ENCODE measurements around the gene PHLPP1. TPM values are rescaled to one million over a fixed set of nuclear protein-coding genes. Genes with fewer than 3 reads are reported as not detected.

Gene PHLPP1
- total RNA-seq, 1 donor from 2014 or later, result 18.0 TPM

- Mint-ChIP-seq H3K27ac (peak overlapping the region; percentile 77), H3K36me3 (ENCODE audit: insufficient read depth) (no peaks in the 10 kb centered on the region)
Observed at GRCh38 chr18:62812242-62812641, 96.9 kb downstream of the PHLPP1 start.

DNA sequence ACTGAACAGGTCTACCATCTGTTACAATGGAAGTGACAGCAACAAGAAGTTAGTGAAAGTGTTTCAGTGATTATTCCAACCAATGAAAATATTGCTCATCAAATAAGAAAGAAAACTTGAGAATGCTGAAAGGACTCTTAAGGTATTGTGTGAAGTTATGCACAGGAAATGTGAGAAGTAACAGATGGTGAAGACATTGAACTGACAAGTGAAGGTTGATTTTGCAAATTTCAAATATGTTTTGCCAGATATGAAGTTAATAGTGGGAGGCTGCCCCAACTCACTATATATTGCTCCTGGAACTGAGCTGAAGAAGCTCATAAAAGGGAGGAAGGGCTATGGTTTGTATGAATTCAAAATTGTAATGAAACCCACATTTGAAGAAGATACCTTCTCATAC, 97.5 kb downstream of the PHLPP1 start:
- DNase-seq (ENCODE audit: low spot score, unreplicated experiment), result no peak
- Mint-ChIP-seq H3K4me3 (ENCODE audit: low read depth) (no peak overlapping the region), H3K27ac (peak overlapping the region; percentile 77), H3K4me1 (ENCODE audit: low read depth) (peaks cover 27% of the 10 kb centered on the region), H3K36me3 (ENCODE audit: insufficient read depth) (no peaks in the 10 kb centered on the region), H3K9me3 (ENCODE audit: low read depth) (peaks cover 4% of the 10 kb centered on the region), H3K27me3 (no peaks in the 10 kb centered on the region)
- no peak for TF ChIP-seq CTCF (IDR thresholded peaks at IDR 0.05; ENCODE audit: unreplicated experiment)

More at GRCh38 chr18:62812242-62812641, 96.9 kb downstream of the PHLPP1 start:
- Mint-ChIP-seq H3K27me3 (no peaks in the 10 kb centered on the region), H3K9me3 (ENCODE audit: low read depth) (peaks cover 4% of the 10 kb centered on the region), H3K4me1 (ENCODE audit: low read depth) (peaks cover 27% of the 10 kb centered on the region), H3K4me3 (ENCODE audit: low read depth) (no peak overlapping the region)
- no peak for TF ChIP-seq CTCF (IDR thresholded peaks at IDR 0.05; ENCODE audit: unreplicated experiment)
- no peak for DNase-seq (ENCODE audit: low spot score, unreplicated experiment)

DNA sequence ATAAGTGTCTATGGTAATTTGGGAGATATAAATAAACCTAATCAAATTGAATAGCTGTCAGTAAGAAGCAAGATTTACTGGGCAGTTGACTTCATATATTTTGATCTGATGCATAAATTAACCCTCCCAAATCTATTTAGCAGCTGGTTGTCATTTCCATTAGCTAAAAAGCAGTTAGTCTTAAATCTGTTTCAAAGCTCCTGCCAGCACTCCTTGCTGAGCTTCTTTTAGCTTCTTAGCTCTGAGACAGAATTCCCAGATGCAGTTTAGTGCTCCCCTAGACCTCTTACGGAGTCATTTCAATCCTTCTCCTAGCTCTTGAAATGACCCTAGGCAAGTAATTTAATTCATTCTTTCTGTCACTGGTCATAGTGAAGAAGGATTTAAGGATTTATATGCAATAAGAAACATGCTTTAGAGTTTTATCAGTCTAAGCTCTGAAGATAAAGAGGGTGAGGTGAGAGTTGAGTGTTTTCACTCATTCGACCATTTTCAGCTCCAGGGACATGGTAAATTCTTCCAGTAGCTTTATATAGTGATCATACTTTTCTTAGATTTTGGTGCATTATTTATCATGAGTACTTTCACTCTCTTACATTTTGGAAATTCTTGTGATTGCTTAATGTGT, 98.9 kb downstream of the PHLPP1 start:
- no peak overlapping the region for H3K27ac Mint-ChIP-seq
- no peak overlapping the region for H3K4me3 Mint-ChIP-seq (ENCODE audit: low read depth)

GRCh38 chr18:62825382-62825781, 110.0 kb downstream of the PHLPP1 start:
- TF ChIP-seq CTCF (IDR thresholded peaks at IDR 0.05; ENCODE audit: unreplicated experiment), result no peak
- Mint-ChIP-seq H3K4me1 (ENCODE audit: low read depth) (peaks cover 3% of the 10 kb centered on the region), H3K9me3 (ENCODE audit: low read depth) (no peaks in the 10 kb centered on the region), H3K36me3 (ENCODE audit: insufficient read depth) (peaks cover 3% of the 10 kb centered on the region), H3K4me3 (ENCODE audit: low read depth) (no peak overlapping the region), H3K27me3 (no peaks in the 10 kb centered on the region), H3K27ac (no peak overlapping the region)
- no peak for DNase-seq (ENCODE audit: low spot score, unreplicated experiment)

More for the DNA sequence above, 98.9 kb downstream of the PHLPP1 start:
- Mint-ChIP-seq H3K36me3 (ENCODE audit: insufficient read depth) (no peaks in the 10 kb centered on the region), H3K4me1 (ENCODE audit: low read depth) (peaks cover 27% of the 10 kb centered on the region), H3K9me3 (ENCODE audit: low read depth) (no peaks in the 10 kb centered on the region), H3K27me3 (no peaks in the 10 kb centered on the region)
- TF ChIP-seq CTCF (IDR thresholded peaks at IDR 0.05; ENCODE audit: unreplicated experiment), result no peak
- DNase-seq (ENCODE audit: low spot score, unreplicated experiment), result no peak

DNA sequence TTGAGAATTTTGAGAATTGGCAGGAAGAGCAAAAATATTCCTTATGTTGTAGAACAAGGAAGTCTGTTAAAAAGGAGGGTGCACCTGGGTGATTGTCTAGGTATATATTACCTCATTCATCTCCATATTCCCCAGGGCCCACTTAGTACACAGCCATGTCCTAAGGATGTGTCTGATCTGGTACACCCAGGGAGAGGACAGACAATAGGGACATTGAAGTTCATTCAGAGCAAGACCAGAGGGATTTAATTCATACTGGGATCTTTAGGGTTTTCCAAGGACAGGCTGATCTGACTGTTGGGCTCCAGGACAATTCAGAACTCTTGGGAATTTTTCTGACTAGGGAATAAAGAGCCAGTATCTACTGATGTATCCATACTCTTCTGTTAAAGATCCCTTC, 112.1 kb downstream of the PHLPP1 start:
- peaks cover 7% of the 10 kb centered on the region for H3K36me3 Mint-ChIP-seq (ENCODE audit: insufficient read depth)
- H3K27ac Mint-ChIP-seq, result no peak overlapping the region
- H3K4me1 Mint-ChIP-seq (ENCODE audit: low read depth), result peaks cover 12% of the 10 kb centered on the region
- no peaks in the 10 kb centered on the region for H3K27me3 Mint-ChIP-seq
- no peak overlapping the region for H3K4me3 Mint-ChIP-seq (ENCODE audit: low read depth)
- no peak for DNase-seq (ENCODE audit: low spot score, unreplicated experiment)
- no peaks in the 10 kb centered on the region for H3K9me3 Mint-ChIP-seq (ENCODE audit: low read depth)
- no peak for TF ChIP-seq CTCF (IDR thresholded peaks at IDR 0.05; ENCODE audit: unreplicated experiment)
